ENCODE results near the gene PFKM. TPM values are rescaled to one million over a fixed set of nuclear protein-coding genes. Genes with fewer than 3 reads are reported as not detected.
"Not testable (repeated sequence)": the region's sequence is repeated elsewhere in the genome, so short reads cannot be mapped to it uniquely, and the experiment has no call there.

PFKM gene
- total and polyA plus RNA-seq, 2 donors = 46.6 to 70.8 TPM

- Histone ChIP-seq H3K4me1 (ENCODE audit: insufficient read depth) (no peaks in the 10 kb centered on the region), H3K36me3 (ENCODE audit: insufficient read depth) (peaks cover 1% of the 10 kb centered on the region), H3K4me3 (ENCODE audit: low read depth, low read length) (no peak overlapping the region), H3K27ac (ENCODE audit: low read depth) (no peak overlapping the region)
- 59% methylated on average over 1 of the region's 1 CpG for WGBS
- no peak for DNase-seq (ENCODE audit: extremely low spot score)
Measured at GRCh38 chr12:48092611-48093010, 26.6 kb upstream of the PFKM start.

GRCh38 chr12:48104531-48104930 is 14.6 kb upstream of the PFKM start:
- Histone ChIP-seq H3K4me1 (ENCODE audit: insufficient read depth) (no peaks in the 10 kb centered on the region), H3K36me3 (ENCODE audit: insufficient read depth) (no peaks in the 10 kb centered on the region), H3K4me3 (ENCODE audit: low read depth, low read length) (no peak overlapping the region), H3K27ac (ENCODE audit: low read depth) (no peak overlapping the region)
- WGBS = 67% methylated on average over 4 of the region's 4 CpGs
- DNase-seq (ENCODE audit: extremely low spot score) = no peak

GRCh38 chr12:48105321-48105866 is 13.8 kb upstream of the PFKM start:
- Histone ChIP-seq H3K4me1 (ENCODE audit: insufficient read depth) (no peaks in the 10 kb centered on the region), H3K4me3 (ENCODE audit: low read depth, low read length) (peak overlapping the region; percentile 94), H3K27ac (ENCODE audit: low read depth) (peak overlapping the region; percentile 85), H3K36me3 (ENCODE audit: insufficient read depth) (no peaks in the 10 kb centered on the region)
- no peak for DNase-seq (ENCODE audit: extremely low spot score)
- under 1% methylated on average over 30 of the region's 30 CpGs for WGBS

GRCh38 chr12:48105867-48106680 is 13.1 kb upstream of the PFKM start, which contains the start of gene SENP1:
Gene SENP1, minus strand, starts transcription at chr12:48106079. Its CDS starts 4,607 bp downstream, at chr12:48101472.
- WGBS = under 1% methylated on average over 53 of the region's 53 CpGs
- Histone ChIP-seq H3K4me1 (ENCODE audit: insufficient read depth) (no peaks in the 10 kb centered on the region), H3K27ac (ENCODE audit: low read depth) (peak within 1 kb of the TSS; percentile 85), H3K4me3 (ENCODE audit: low read depth, low read length) (peak within 1 kb of the TSS; percentile 94), H3K36me3 (ENCODE audit: insufficient read depth) (no peaks in the 10 kb centered on the region)
- DNase-seq (ENCODE audit: extremely low spot score) = peak; percentile 73

- Histone ChIP-seq H3K4me3 (ENCODE audit: low read depth, low read length) (peak overlapping the region; percentile 94), H3K4me1 (ENCODE audit: insufficient read depth) (no peaks in the 10 kb centered on the region), H3K36me3 (ENCODE audit: insufficient read depth) (no peaks in the 10 kb centered on the region), H3K27ac (ENCODE audit: low read depth) (peak overlapping the region; percentile 85)
- 75% methylated on average over 5 of the region's 5 CpGs for WGBS
- no peak for DNase-seq (ENCODE audit: extremely low spot score)
Measured at GRCh38 chr12:48106681-48107613, 12.2 kb upstream of the PFKM start.

- Histone ChIP-seq H3K36me3 (ENCODE audit: insufficient read depth) (no peaks in the 10 kb centered on the region), H3K4me3 (ENCODE audit: low read depth, low read length) (no peak overlapping the region), H3K27ac (ENCODE audit: low read depth) (no peak overlapping the region), H3K4me1 (ENCODE audit: insufficient read depth) (no peaks in the 10 kb centered on the region)
- no peak for DNase-seq (ENCODE audit: extremely low spot score)
Measured at GRCh38 chr12:48109424-48109823, 9.7 kb upstream of the PFKM start.

GRCh38 chr12:48110691-48111311 is 8.4 kb upstream of the PFKM start:
- no peak overlapping the region for H3K27ac ChIP-seq (ENCODE audit: low read depth)
- 82% methylated on average over 1 of the region's 1 CpG for WGBS

GRCh38 chr12:48111312-48111693 is 7.9 kb upstream of the PFKM start:
- not testable (repeated sequence) for H3K36me3 ChIP-seq (ENCODE audit: insufficient read depth); H3K4me3 ChIP-seq (ENCODE audit: low read depth, low read length); H3K27ac ChIP-seq (ENCODE audit: low read depth); H3K4me1 ChIP-seq (ENCODE audit: insufficient read depth); DNase-seq (ENCODE audit: extremely low spot score)
- 94% methylated on average over 5 of the region's 5 CpGs for WGBS

More at GRCh38 chr12:48110691-48111311, 8.4 kb upstream of the PFKM start:
- Histone ChIP-seq H3K4me3 (ENCODE audit: low read depth, low read length) (no peak overlapping the region), H3K36me3 (ENCODE audit: insufficient read depth) (no peaks in the 10 kb centered on the region), H3K4me1 (ENCODE audit: insufficient read depth) (no peaks in the 10 kb centered on the region)
- no peak for DNase-seq (ENCODE audit: extremely low spot score)

GRCh38 chr12:48115957-48116356 is 3.2 kb upstream of the PFKM start:
- no peak overlapping the region for H3K4me3 ChIP-seq (ENCODE audit: low read depth, low read length)
- no peaks in the 10 kb centered on the region for H3K4me1 ChIP-seq (ENCODE audit: insufficient read depth)
- WGBS = 90% methylated on average over 1 of the region's 1 CpG
- H3K27ac ChIP-seq (ENCODE audit: low read depth) = no peak overlapping the region
- no peak for DNase-seq (ENCODE audit: extremely low spot score)
- no peaks in the 10 kb centered on the region for H3K36me3 ChIP-seq (ENCODE audit: insufficient read depth)

- WGBS = 18% methylated on average over 3 of the region's 3 CpGs
- Histone ChIP-seq H3K4me3 (ENCODE audit: low read depth, low read length) (peak overlapping the region; percentile 53), H3K36me3 (ENCODE audit: insufficient read depth) (peaks cover 2% of the 10 kb centered on the region), H3K27ac (ENCODE audit: low read depth) (no peak overlapping the region), H3K4me1 (ENCODE audit: insufficient read depth) (no peaks in the 10 kb centered on the region)
- DNase-seq (ENCODE audit: extremely low spot score) = no peak
Measured at GRCh38 chr12:48118284-48118871, 786 bp upstream of the PFKM start.

- DNase-seq (ENCODE audit: extremely low spot score) = no peak
- 6% methylated on average over 5 of the region's 5 CpGs for WGBS
Measured at GRCh38 chr12:48119834-48120195, 651 bp downstream of the PFKM start.

GRCh38 chr12:48121522-48121921 is 2.4 kb downstream of the PFKM start:
- Histone ChIP-seq H3K4me3 (ENCODE audit: low read depth, low read length) (no peak overlapping the region), H3K27ac (ENCODE audit: low read depth) (no peak overlapping the region), H3K4me1 (ENCODE audit: insufficient read depth) (no peaks in the 10 kb centered on the region), H3K36me3 (ENCODE audit: insufficient read depth) (peaks cover 2% of the 10 kb centered on the region)
- 93% methylated on average over 1 of the region's 1 CpG for WGBS
- DNase-seq (ENCODE audit: extremely low spot score) = no peak

More at GRCh38 chr12:48119834-48120195, 651 bp downstream of the PFKM start:
- Histone ChIP-seq H3K4me3 (ENCODE audit: low read depth, low read length) (peak overlapping the region; percentile 53), H3K36me3 (ENCODE audit: insufficient read depth) (peaks cover 2% of the 10 kb centered on the region), H3K27ac (ENCODE audit: low read depth) (peak overlapping the region; percentile 18), H3K4me1 (ENCODE audit: insufficient read depth) (no peaks in the 10 kb centered on the region)

Measured in urinary bladder (tissue), 4 donors.